ENCODE results near the gene HIPK3.
"Not testable (repeated sequence)": the region's sequence is repeated elsewhere in the genome, so short reads cannot be mapped to it uniquely, and the experiment has no call there.

HIPK3 gene

GRCh38 chr11:33257160-33257896, at the start of gene HIPK3:
Gene HIPK3, plus strand, starts transcription at chr11:33257381.
- Mint-ChIP-seq H3K9me3 (peaks cover 6% of the 10 kb centered on the region), H3K4me1 (ENCODE audit: low read depth) (peaks cover 47% of the 10 kb centered on the region), H3K36me3 (ENCODE audit: low read depth) (peaks cover 27% of the 10 kb centered on the region), H3K27ac (peak within 1 kb of the TSS; percentile 93), H3K27me3 (no peaks in the 10 kb centered on the region), H3K4me3 (peak within 1 kb of the TSS; percentile 88)
- intact Hi-C loops (cut with micrococcal nuclease): loop anchor here (5.0 kb wide), 2 partner anchors 45 to 65 kb away; no protein-coding TSS in a partner anchor

GRCh38 chr11:33207408-33207985, 49.7 kb upstream of the HIPK3 start:
- H3K9me3 Mint-ChIP-seq: no peaks in the 10 kb centered on the region
- H3K27ac Mint-ChIP-seq: peak overlapping the region; percentile 20
- intact Hi-C loops (cut with micrococcal nuclease): no loop called here
- no peaks in the 10 kb centered on the region for H3K27me3 Mint-ChIP-seq
- no peak overlapping the region for H3K4me3 Mint-ChIP-seq
- H3K36me3 Mint-ChIP-seq (ENCODE audit: low read depth): no peaks in the 10 kb centered on the region
- peaks cover 37% of the 10 kb centered on the region for H3K4me1 Mint-ChIP-seq (ENCODE audit: low read depth)

DNA sequence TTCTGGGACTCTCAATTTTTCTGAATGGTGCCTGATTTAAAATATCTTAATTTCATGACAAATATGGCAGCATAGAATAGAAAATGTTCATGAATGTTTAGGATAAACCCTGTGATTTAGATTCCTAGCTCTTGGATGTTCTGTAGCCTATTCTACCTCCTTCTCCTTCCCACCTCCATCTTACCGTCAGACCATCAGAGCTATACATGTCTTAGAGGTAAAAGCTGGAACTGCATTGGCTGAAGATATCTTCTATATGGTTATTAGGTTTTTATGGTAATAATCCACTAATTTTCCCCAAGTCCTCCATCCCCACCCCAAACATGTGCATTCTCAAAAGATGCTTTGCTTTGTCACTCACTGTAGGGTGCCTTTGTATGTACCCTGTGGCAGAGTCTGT, 49.0 kb upstream of the HIPK3 start:
- Mint-ChIP-seq H3K4me1 (ENCODE audit: low read depth) (peaks cover 37% of the 10 kb centered on the region), H3K9me3 (no peaks in the 10 kb centered on the region), H3K36me3 (ENCODE audit: low read depth) (no peaks in the 10 kb centered on the region), H3K27me3 (no peaks in the 10 kb centered on the region), H3K4me3 (no peak overlapping the region), H3K27ac (no peak overlapping the region)
- intact Hi-C loops (cut with micrococcal nuclease): no loop called here

GRCh38 chr11:33211153-33211552, 46.0 kb upstream of the HIPK3 start:
- Mint-ChIP-seq H3K9me3 (no peaks in the 10 kb centered on the region), H3K4me3 (peak overlapping the region; percentile 30), H3K27ac (peak overlapping the region; percentile 88)

GRCh38 chr11:33211580-33211979, 45.6 kb upstream of the HIPK3 start:
- Mint-ChIP-seq H3K27me3 (no peaks in the 10 kb centered on the region), H3K9me3 (no peaks in the 10 kb centered on the region), H3K4me1 (ENCODE audit: low read depth) (peaks cover 50% of the 10 kb centered on the region), H3K36me3 (ENCODE audit: low read depth) (no peaks in the 10 kb centered on the region), H3K4me3 (peak overlapping the region; percentile 30), H3K27ac (peak overlapping the region; percentile 88)
- intact Hi-C loops (cut with micrococcal nuclease): loop anchor here (5.0 kb wide), 2 partner anchors 34 to 46 kb away; partner anchors contain the start of gene HIPK3

More at GRCh38 chr11:33211153-33211552, 46.0 kb upstream of the HIPK3 start:
- Mint-ChIP-seq H3K36me3 (ENCODE audit: low read depth) (no peaks in the 10 kb centered on the region), H3K4me1 (ENCODE audit: low read depth) (peaks cover 50% of the 10 kb centered on the region), H3K27me3 (no peaks in the 10 kb centered on the region)
- intact Hi-C loops (cut with micrococcal nuclease): loop anchor here (5.0 kb wide), 2 partner anchors 34 to 46 kb away; partner anchors contain the start of gene HIPK3

GRCh38 chr11:33214187-33214586, 43.0 kb upstream of the HIPK3 start:
- Mint-ChIP-seq H3K27ac (peak overlapping the region; percentile 28), H3K4me1 (ENCODE audit: low read depth) (peaks cover 31% of the 10 kb centered on the region), H3K27me3 (no peaks in the 10 kb centered on the region), H3K4me3 (no peak overlapping the region), H3K9me3 (no peaks in the 10 kb centered on the region), H3K36me3 (ENCODE audit: low read depth) (no peaks in the 10 kb centered on the region)
- intact Hi-C loops (cut with micrococcal nuclease): loop anchor here (5.0 kb wide), 2 partner anchors 37 to 43 kb away; partner anchors contain the start of gene HIPK3

DNA sequence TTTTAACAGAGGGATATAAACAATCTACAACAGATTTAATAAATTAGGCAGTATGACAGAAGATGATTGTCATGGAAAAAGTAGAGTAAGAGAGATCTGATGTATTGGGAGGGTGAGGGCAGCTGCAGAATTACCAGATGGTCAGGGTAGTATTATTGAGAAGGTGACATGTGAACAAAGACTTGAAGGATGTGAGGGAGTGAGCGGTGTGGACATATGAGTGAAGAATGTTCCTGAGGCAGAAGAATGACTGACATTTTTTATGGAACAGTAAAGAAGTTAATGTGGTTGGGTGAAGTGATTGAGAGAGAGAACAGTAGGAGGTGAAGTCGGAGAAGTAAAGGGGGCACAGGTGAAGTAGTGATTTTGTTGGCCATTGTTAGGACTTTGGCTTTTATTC, 42.4 kb upstream of the HIPK3 start:
- no peaks in the 10 kb centered on the region for H3K9me3 Mint-ChIP-seq
- H3K36me3 Mint-ChIP-seq (ENCODE audit: low read depth): no peaks in the 10 kb centered on the region
- peaks cover 31% of the 10 kb centered on the region for H3K4me1 Mint-ChIP-seq (ENCODE audit: low read depth)
- no peak overlapping the region for H3K4me3 Mint-ChIP-seq
- H3K27ac Mint-ChIP-seq: peak overlapping the region; percentile 28
- intact Hi-C loops (cut with micrococcal nuclease): loop anchor here (5.0 kb wide), 2 partner anchors 37 to 43 kb away; partner anchors contain the start of gene HIPK3
- no peaks in the 10 kb centered on the region for H3K27me3 Mint-ChIP-seq

DNA sequence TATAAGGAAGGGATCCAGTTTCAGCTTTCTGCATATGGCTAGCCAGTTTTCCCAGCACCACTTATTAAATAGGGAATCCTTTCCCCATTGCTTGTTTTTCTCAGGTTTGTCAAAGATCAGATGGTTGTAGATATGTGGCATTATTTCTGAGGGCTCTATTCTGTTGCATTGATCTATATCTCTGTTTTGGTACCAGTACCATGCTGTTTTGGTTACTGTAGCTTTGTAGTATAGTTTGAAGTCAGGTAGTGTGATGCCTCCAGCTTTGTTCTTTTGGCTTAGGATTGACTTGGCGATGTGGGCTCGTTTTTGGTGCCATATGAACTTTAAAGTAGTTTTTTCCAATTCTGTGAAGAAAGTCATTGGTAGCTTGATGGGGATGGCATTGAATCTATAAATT, 40.5 kb upstream of the HIPK3 start:
- H3K36me3 Mint-ChIP-seq (ENCODE audit: low read depth); H3K27ac Mint-ChIP-seq; H3K4me3 Mint-ChIP-seq; H3K9me3 Mint-ChIP-seq; H3K27me3 Mint-ChIP-seq; intact Hi-C loops (cut with micrococcal nuclease): not testable (repeated sequence)
- peaks cover 21% of the 10 kb centered on the region for H3K4me1 Mint-ChIP-seq (ENCODE audit: low read depth)

GRCh38 chr11:33222052-33222750, 35.0 kb upstream of the HIPK3 start:
- Mint-ChIP-seq H3K27me3 (no peaks in the 10 kb centered on the region), H3K36me3 (ENCODE audit: low read depth) (no peaks in the 10 kb centered on the region), H3K4me1 (ENCODE audit: low read depth) (peaks cover 18% of the 10 kb centered on the region), H3K27ac (peak overlapping the region; percentile 61), H3K9me3 (no peaks in the 10 kb centered on the region), H3K4me3 (no peak overlapping the region)
- intact Hi-C loops (cut with micrococcal nuclease): no loop called here

DNA sequence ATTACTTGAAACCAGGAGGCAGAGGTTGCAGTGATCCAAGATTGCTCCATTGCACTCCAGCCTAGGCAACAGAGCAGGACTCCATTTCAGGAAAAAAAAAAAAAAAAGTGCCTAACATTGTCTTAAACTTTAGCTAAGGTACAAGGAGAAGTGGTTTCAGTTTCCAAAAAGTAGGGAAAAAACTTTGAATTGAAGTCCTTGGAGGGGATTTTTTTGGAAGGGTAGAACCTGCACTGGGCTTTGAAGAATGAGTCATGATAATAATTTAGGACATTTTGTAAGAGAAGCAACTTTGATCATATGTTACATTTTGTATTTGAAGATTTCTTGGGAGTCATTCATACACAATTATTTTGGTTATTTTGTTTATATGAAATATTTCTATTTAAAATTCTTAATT, 31.8 kb upstream of the HIPK3 start:
- H3K27ac Mint-ChIP-seq: no peak overlapping the region
- no peaks in the 10 kb centered on the region for H3K36me3 Mint-ChIP-seq (ENCODE audit: low read depth)
- intact Hi-C loops (cut with micrococcal nuclease): loop anchor here (5.0 kb wide), 1 partner anchor 48 kb away; no protein-coding TSS in a partner anchor
- no peak overlapping the region for H3K4me3 Mint-ChIP-seq
- H3K4me1 Mint-ChIP-seq (ENCODE audit: low read depth): peaks cover 22% of the 10 kb centered on the region
- no peaks in the 10 kb centered on the region for H3K27me3 Mint-ChIP-seq
- H3K9me3 Mint-ChIP-seq: no peaks in the 10 kb centered on the region

DNA sequence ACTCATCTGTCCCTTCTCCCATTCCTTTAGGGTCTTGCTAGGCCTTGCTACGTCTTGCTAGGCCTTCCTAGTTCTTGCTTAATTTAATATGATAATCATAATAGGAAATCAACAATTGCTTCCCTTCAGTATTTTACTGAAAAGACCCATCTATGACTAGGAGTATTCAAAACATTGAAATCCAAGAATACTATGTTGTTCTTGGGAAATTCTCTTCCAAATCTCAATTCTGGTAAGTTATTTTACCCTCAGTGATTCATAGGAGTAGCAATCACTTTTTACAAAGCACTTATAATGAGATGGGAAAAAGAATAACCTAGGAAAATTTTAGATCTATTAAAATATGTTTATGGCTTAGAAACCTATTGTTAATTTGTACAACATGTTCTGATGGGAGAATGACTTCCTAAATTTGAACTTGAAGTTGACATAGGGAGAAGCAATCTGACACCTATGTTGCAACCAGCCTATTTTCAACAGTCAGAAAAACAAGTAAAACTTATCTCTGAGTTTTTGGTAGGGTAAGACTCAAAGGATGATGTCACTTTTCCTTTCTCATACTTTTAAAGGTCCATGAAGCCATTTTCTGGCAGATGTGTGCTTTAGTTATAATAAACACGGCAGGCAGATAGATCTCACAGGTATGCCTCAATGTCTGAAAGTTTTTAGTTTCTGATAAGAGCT, 29.5 kb upstream of the HIPK3 start:
- no peaks in the 10 kb centered on the region for H3K9me3 Mint-ChIP-seq
- peaks cover 8% of the 10 kb centered on the region for H3K4me1 Mint-ChIP-seq (ENCODE audit: low read depth)
- intact Hi-C loops (cut with micrococcal nuclease): loop anchor here (5.0 kb wide), 1 partner anchor 50 kb away; no protein-coding TSS in a partner anchor
- no peaks in the 10 kb centered on the region for H3K36me3 Mint-ChIP-seq (ENCODE audit: low read depth)
- no peak overlapping the region for H3K27ac Mint-ChIP-seq
- no peak overlapping the region for H3K4me3 Mint-ChIP-seq
- no peaks in the 10 kb centered on the region for H3K27me3 Mint-ChIP-seq

GRCh38 chr11:33234397-33235190, 22.6 kb upstream of the HIPK3 start:
- intact Hi-C loops (cut with micrococcal nuclease): no loop called here
- Mint-ChIP-seq H3K4me3 (no peak overlapping the region), H3K9me3 (no peaks in the 10 kb centered on the region), H3K27ac (no peak overlapping the region), H3K36me3 (ENCODE audit: low read depth) (no peaks in the 10 kb centered on the region), H3K4me1 (ENCODE audit: low read depth) (peaks cover 5% of the 10 kb centered on the region), H3K27me3 (no peaks in the 10 kb centered on the region)

- Mint-ChIP-seq H3K4me3 (no peak overlapping the region), H3K9me3 (no peaks in the 10 kb centered on the region), H3K27me3 (no peaks in the 10 kb centered on the region), H3K36me3 (ENCODE audit: low read depth) (no peaks in the 10 kb centered on the region), H3K27ac (no peak overlapping the region), H3K4me1 (ENCODE audit: low read depth) (peaks cover 5% of the 10 kb centered on the region)
- intact Hi-C loops (cut with micrococcal nuclease): no loop called here
Observed at GRCh38 chr11:33237039-33237597, 20.1 kb upstream of the HIPK3 start.

All from dendritic cell treated with granulocyte-macrophage colony-stimulating factor and Interleukin-4, amounts not matched to agents 40 ng/mL and 50 ng/mL, for 4 days (primary cell).